HepG2 (cell line): ENCODE data around the gene ARHGAP31. TPM values are rescaled to one million over a fixed set of nuclear protein-coding genes. Genes with fewer than 3 reads are reported as not detected.

ENCODE experiments used
- ATAC-seq: fragments of 200-7000 bp; cut with Tn5 transposase; 3 replicates; pipeline ENCODE4 v1.9.1; 2020; ENCODE audit warnings: mild to moderate bottlenecking, moderate library complexity
- BruUV-seq: library from RNA; stranded (reverse); fragments of 400-500 nt; replicated peaks from 2 replicates; lab custom pipeline; 2021; lab: Mats Ljungman, UMichigan
- CTCF ChIA-PET: fragments of 300-600 bp; formaldehyde crosslinking; extraction: SDS; loops from one replicate; lab custom pipeline; 2021; ENCODE audit warnings: low total read pairs, inconsistent platforms, low intra/inter-chr PET ratio; lab: Yijun Ruan, JAX
- POLR2A ChIA-PET: fragments of 350-600 bp; sonication (Branson Sonifier 250); formaldehyde crosslinking; loops from one replicate; lab custom pipeline; 2020; ENCODE audit warnings: antibody characterized with exemption, inconsistent platforms; lab: Yijun Ruan, JAX
- DNase-seq: peaks from one replicate; pipeline ENCODE4 v3.0.0-alpha.2; 2015; ENCODE audit warnings: low spot score
- FAIRE-seq: peaks from 3 replicates; lab custom pipeline; 2011; peaks lifted over from hg19 to GRCh38; lab: Jason Lieb, UNC
- H2AFZ ChIP-seq: one replicate; pipeline ENCODE4 v1.6.1; 2011; ENCODE audit warnings: low read length, inconsistent platforms
- H3K27ac ChIP-seq: fragments of 300-600 bp; 3 replicates; pipeline ENCODE4 v1.8.0; 2011; ENCODE audit warnings: mixed run types, mild to moderate bottlenecking, mixed read lengths, low read length, inconsistent platforms; ENCODE audit not compliant: insufficient read depth; ENCODE audit errors: extremely low read length
- H3K27me3 ChIP-seq, 2 experiments: fragments of 200-600 bp in 1 of 2; 2 replicates in 1 of 2; 3 replicates in 1 of 2; pipeline versions ENCODE4 v1.6.0 to v1.8.0; 2011; ENCODE audit warnings: low read length in 2 of 2, mild to moderate bottlenecking in 2 of 2, moderate library complexity in 2 of 2, inconsistent platforms in 1 of 2; ENCODE audit not compliant: insufficient read depth in 2 of 2, control insufficient read depth in 1 of 2
- H3K36me3 ChIP-seq, 2 experiments: fragments of 200-600 bp in 1 of 2; replicated peaks in 1 of 2; 2 replicates in 1 of 2; 3 replicates in 1 of 2; pipeline versions ENCODE4 v1.5.1 to v1.8.0; 2011; ENCODE audit warnings: low read length in 2 of 2, inconsistent platforms in 1 of 2; ENCODE audit not compliant: insufficient read depth in 2 of 2, control insufficient read depth in 1 of 2
- H3K4me1 ChIP-seq: 2 replicates; pipeline ENCODE4 v1.5.1; 2012; ENCODE audit warnings: low read length, inconsistent platforms; ENCODE audit not compliant: insufficient read depth
- H3K4me2 ChIP-seq: 2 replicates; pipeline ENCODE4 v1.6.0; 2011; ENCODE audit warnings: low read depth, low read length, inconsistent platforms
- H3K4me3 ChIP-seq, 3 experiments: fragments of 200-600 bp in 1 of 3; sonication (generic), shearing (Covaris generic) in 1 of 3; replicated peaks in 1 of 3; 2 replicates each; pipeline ENCODE4 v1.5.1; 2011 to 2016; ENCODE audit warnings: low read length in 3 of 3, inconsistent platforms in 2 of 3, low read depth in 2 of 3, mild to moderate bottlenecking in 2 of 3, control low read depth in 1 of 3, mixed read lengths in 1 of 3; ENCODE audit not compliant: insufficient read depth in 1 of 3
- H3K79me2 ChIP-seq: one replicate; pipeline ENCODE4 v1.6.1; 2011; ENCODE audit warnings: low read length, inconsistent platforms; ENCODE audit not compliant: insufficient read depth
- H3K9ac ChIP-seq: 2 replicates; pipeline ENCODE4 v1.6.0; 2011; ENCODE audit warnings: mild to moderate bottlenecking, low read depth, low read length, inconsistent platforms; ENCODE audit not compliant: insufficient read depth
- H3K9me3 ChIP-seq: 2 replicates; pipeline ENCODE4 v1.5.1; 2012; ENCODE audit warnings: mild to moderate bottlenecking, low read length
- H4K20me1 ChIP-seq: 2 replicates; pipeline ENCODE4 v1.6.0; 2011; ENCODE audit warnings: inconsistent platforms, mild to moderate bottlenecking, low read length, moderate library complexity; ENCODE audit not compliant: insufficient read depth
- CBX5 ChIP-seq: sonication (generic); formaldehyde crosslinking; IDR thresholded peaks from 2 replicates; pipeline ENCODE4 v1.4.0; 2020; ENCODE audit warnings: missing genetic modification reagents, borderline replicate concordance
- E2F1 ChIP-seq: sonication (generic); formaldehyde crosslinking; IDR thresholded peaks from 2 replicates; pipeline ENCODE4 v1.5.0; 2020; ENCODE audit warnings: missing genetic modification reagents
- FOSL2 ChIP-seq: sonication (generic); formaldehyde crosslinking; IDR thresholded peaks from 2 replicates; pipeline ENCODE4 v1.4.0; 2020; ENCODE audit warnings: missing genetic modification reagents
- GLMP ChIP-seq: sonication (generic); formaldehyde crosslinking; IDR thresholded peaks from 2 replicates; pipeline ENCODE4 v1.9.0; 2021; ENCODE audit warnings: missing genetic modification reagents, mild to moderate bottlenecking, borderline replicate concordance
- HNRNPUL1 ChIP-seq: fragments of 200-400 bp; formaldehyde crosslinking; IDR thresholded peaks from 2 replicates; pipeline ENCODE4 v1.6.1; 2017; ENCODE audit warnings: low read depth, mild to moderate bottlenecking, low read length, moderate library complexity
- NCOA1 ChIP-seq: sonication (generic); formaldehyde crosslinking; IDR thresholded peaks from 2 replicates; pipeline ENCODE4 v1.9.0; 2021; ENCODE audit warnings: missing genetic modification reagents
- NKX3-1 ChIP-seq: sonication (generic); formaldehyde crosslinking; IDR thresholded peaks from 2 replicates; pipeline ENCODE4 v1.5.0; 2020; ENCODE audit warnings: missing genetic modification reagents
- PBX3 ChIP-seq: sonication (generic); formaldehyde crosslinking; IDR thresholded peaks from 2 replicates; pipeline ENCODE4 v1.8.1; 2023; ENCODE audit warnings: missing genetic modification reagents, inconsistent platforms, borderline replicate concordance
- PCBP1 ChIP-seq: fragments of 200-400 bp; formaldehyde crosslinking; IDR thresholded peaks from 2 replicates; pipeline ENCODE4 v1.6.1; 2017; ENCODE audit warnings: mild to moderate bottlenecking, low read depth, low read length, borderline replicate concordance
- SKI ChIP-seq: fragments of 450-650 bp; IDR thresholded peaks from one replicate; pipeline ENCODE4 v1.6.1; 2018; ENCODE audit warnings: mild to moderate bottlenecking; ENCODE audit not compliant: partially characterized antibody
- ZNF17 ChIP-seq: sonication (generic); formaldehyde crosslinking; IDR thresholded peaks from 2 replicates; pipeline ENCODE4 v1.5.0; 2020; ENCODE audit warnings: mild to moderate bottlenecking, missing genetic modification reagents
- ZNF256 ChIP-seq: sonication (generic); formaldehyde crosslinking; conservative IDR thresholded peaks from 2 replicates; pipeline ENCODE4 v1.4.0; 2020; ENCODE audit warnings: missing genetic modification reagents
- ZNF784 ChIP-seq: sonication (generic); formaldehyde crosslinking; IDR thresholded peaks from 2 replicates; pipeline ENCODE4 v1.5.1; 2020; ENCODE audit warnings: missing genetic modification reagents, mild to moderate bottlenecking, borderline replicate concordance
- WGBS: methylation state at CpG from one replicate; pipeline ENCODE4 v1.1.6; 2017; ENCODE audit warnings: low lambda C conversion rate; 5-methylcytosine and 5-hydroxymethylcytosine counted together
- in situ Hi-C: cut with HindIII; loops from 2 replicates; pipeline ENCODE4 v1.10.0; 2017; ENCODE audit warnings: low pct_unique_long_range_greater_than_20kb; ENCODE audit not compliant: extremely low pct_ligation_motif_present
- intact Hi-C: fragments of 100-400 bp; cut with micrococcal nuclease; formaldehyde crosslinking; loops from one replicate; pipeline ENCODE4 v1.10.0; 2022; ENCODE audit not compliant: unreplicated experiment
- polyA plus RNA-seq, 8 experiments: library from polyadenylated mRNA; depleted of rRNA in 3 of 8; stranded (reverse) in 7 of 8; unstranded in 1 of 8; fragments of >200 nt; fragmentation: Illumina TruSeq in 4 of 8; extraction: Trizol in 4 of 8; gene quantifications; 2 replicates each; pipeline versions ENCODE4 v1.2.1 to v1.2.3, GENCODE V29; 2011 to 2016; ENCODE audit warnings: low read depth in 4 of 8, missing spikeins in 1 of 8, mixed read lengths in 1 of 8; ENCODE audit not compliant: insufficient read depth in 1 of 8
- total RNA-seq, 5 experiments: library from RNA; depleted of rRNA; stranded (reverse); fragments of >200 nt; fragmentation: Illumina TruSeq; extraction: Trizol; gene quantifications; 2 replicates each; pipeline ENCODE4 v1.2.3, GENCODE V29; 2016; ENCODE audit warnings: low read depth in 1 of 5

The ARHGAP31 gene
- total and polyA plus RNA-seq, 2 of the 13 experiments (the other 11 are each of a cell fraction or from before 2014, with no cell fraction given): not detected

- no peak overlapping the region for H3K27ac ChIP-seq
- in situ Hi-C loops: no loop called here
- H3K36me3 ChIP-seq: peaks cover 20 to 77% of the 10 kb centered on the region in 2 experiments
- no peak for DNase-seq
- WGBS: 88% methylated on average over 1 of the region's 1 CpG
- no peak overlapping the region for H3K4me3 ChIP-seq
- FAIRE-seq: no peak
- no peak overlapping the region for H3K9ac ChIP-seq
- no TSS peak for BruUV-seq
- no peaks in the 10 kb centered on the region for H3K27me3 ChIP-seq
- H2AFZ ChIP-seq: no peak overlapping the region
- CTCF ChIA-PET: no interaction called here
- no peaks in the 10 kb centered on the region for H3K4me1 ChIP-seq
- intact Hi-C loops: no loop called here
- no peaks in the 10 kb centered on the region for H4K20me1 ChIP-seq
- no peak for ATAC-seq
- H3K79me2 ChIP-seq: no peaks in the 10 kb centered on the region
- no peak overlapping the region for H3K4me2 ChIP-seq
- POLR2A ChIA-PET: no interaction called here
- H3K9me3 ChIP-seq: no peaks in the 10 kb centered on the region
- TF ChIP-seq NKX3-1 (CRISPR knock-in tag): no peak
- no peak for TF ChIP-seq ZNF256 (CRISPR knock-in tag)
- TF ChIP-seq E2F1 (CRISPR knock-in tag): no peak
- no peak for TF ChIP-seq CBX5 (CRISPR knock-in tag)
- TF ChIP-seq SKI: no peak
- TF ChIP-seq ZNF784: no peak
- no peak for TF ChIP-seq NCOA1
- no peak for TF ChIP-seq FOSL2
- TF ChIP-seq GLMP (CRISPR knock-in tag): no peak
- TF ChIP-seq PCBP1: no peak
- TF ChIP-seq HNRNPUL1: no peak
- TF ChIP-seq PBX3: no peak
- no peak for TF ChIP-seq ZNF17 (CRISPR knock-in tag)
Measured at GRCh38 chr3:119436977-119437376, 142.8 kb downstream of the ARHGAP31 start.
